AG08395 (cell line): ENCODE results near the gene MCU.
"Not testable (repeated sequence)": the region's sequence is repeated elsewhere in the genome, so short reads cannot be mapped to it uniquely, and the experiment has no call there.

Experiments used
- DNase-seq: peaks from one replicate; pipeline ENCODE4 v3.0.0; 2012; ENCODE audit warnings: mixed read lengths, low spot score

Gene MCU

DNA sequence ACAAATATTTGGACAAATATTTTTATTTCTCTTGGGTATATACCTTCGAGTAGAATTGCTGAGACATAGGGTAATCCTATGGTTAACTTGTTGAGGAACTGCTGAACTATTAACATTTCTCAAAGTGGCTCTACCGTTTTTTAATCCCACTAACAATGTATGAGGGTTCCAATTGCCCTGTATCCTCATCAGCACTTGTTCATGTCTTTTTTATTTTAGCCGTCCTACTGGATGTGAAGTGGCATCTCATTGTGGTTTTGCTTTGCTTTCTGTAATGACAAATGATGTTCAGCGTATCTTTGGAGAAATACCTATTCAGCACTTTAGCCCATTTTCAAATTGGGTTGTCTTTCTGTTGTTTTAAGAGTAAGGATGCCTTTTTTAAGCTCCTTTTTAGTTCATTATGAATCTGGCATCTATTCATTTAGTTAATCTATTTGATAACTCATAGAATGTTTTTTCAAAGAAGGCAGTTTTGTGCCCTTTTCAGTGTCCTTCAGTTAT lies 40.0 kb downstream of the MCU start:
- no peak for DNase-seq

DNA sequence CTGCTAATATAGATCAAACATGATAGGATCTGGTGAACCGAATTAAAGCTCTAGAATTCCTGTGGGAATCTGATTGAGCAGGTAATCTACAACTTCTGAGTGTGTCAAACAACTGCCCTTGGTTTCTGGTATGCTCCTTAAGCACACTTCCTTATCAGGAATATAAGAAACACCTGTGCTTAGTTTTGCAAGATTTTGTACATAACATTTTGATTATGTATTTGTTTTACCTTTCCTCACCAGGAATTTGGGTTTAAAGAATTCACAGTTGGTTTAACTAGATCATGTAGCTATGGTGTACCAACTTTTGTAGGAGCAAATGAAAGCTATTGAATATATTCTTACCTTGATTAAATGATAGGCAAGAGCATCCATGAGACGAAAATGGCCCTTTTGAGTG lies 40.6 kb downstream of the MCU start:
- DNase-seq = no peak

DNA sequence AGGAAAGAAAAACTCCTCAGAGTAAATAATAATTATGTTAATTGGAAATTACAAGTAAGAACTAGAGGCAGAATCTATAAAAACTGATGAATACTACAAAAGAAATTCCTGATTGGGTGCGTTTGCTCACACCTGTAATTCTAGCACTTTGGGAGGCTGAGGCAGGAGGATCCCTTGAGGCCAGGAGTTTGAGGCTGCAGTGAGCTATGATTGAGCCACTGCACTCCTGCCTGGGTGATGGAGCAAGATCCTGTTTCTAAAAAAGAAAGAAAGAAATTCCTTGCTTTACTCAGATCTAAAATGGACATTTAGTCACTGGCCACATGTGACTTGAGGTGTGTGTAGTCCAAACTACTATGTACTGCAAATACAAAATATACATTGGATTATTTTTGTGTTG lies 42.0 kb downstream of the MCU start:
- DNase-seq = no peak

- no peak for DNase-seq
Measured at GRCh38 chr10:72735288-72735936, 43.5 kb downstream of the MCU start.

DNA sequence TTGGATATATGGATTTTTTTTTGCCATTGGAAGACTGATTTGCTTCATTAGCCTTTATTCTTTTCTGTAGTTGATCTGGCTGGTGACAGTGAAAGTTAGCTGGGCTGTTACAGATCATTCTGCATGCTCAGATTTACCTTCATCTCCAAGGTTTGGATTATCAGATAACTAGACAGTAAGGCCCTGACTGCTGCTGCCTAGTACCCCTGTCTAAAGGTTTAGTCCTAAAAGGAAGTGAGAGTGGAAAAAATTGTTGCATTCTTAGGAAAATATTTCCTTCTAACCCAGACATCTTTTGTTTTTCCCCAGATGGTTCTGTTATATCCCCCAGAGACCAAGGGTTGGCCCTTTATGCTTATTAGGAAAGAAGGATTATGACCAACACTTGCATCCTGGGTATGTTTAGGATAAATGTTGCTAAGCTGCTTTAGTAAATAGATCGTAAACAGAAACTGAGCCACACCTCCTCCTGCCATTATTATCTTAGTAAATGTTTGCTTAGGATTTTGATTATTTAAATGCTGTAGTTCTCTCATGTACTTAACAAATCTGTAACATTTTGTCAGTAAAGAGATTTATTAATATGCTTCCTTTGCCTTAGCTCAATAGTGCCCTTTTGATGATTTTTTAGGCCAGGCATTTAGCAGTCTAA lies 44.4 kb downstream of the MCU start:
- peak; percentile 79 for DNase-seq

DNA sequence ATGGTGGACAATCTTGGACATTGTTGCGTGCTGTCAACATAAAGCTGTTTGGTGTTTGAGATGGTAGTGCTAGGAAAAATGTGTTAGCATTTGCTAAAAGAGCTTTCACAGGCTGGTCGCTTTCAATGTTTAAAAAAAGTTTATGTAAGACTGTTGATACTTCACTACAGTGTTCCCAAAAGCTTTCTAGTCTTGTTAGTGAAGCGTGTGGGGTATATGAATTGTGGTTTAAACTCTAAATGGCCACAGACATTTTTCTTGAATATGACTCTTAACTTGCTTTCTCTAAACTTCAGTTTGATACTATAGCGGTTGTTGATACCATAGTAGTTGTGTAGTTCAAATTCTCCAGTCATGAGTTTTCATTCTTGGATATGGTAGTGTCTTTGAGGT lies 44.9 kb downstream of the MCU start:
- DNase-seq = no peak

- not testable (repeated sequence) for DNase-seq
Measured at GRCh38 chr10:72737357-72737756, 45.4 kb downstream of the MCU start.

- DNase-seq = no peak
Measured at GRCh38 chr10:72738486-72738885, 46.5 kb downstream of the MCU start.

DNA sequence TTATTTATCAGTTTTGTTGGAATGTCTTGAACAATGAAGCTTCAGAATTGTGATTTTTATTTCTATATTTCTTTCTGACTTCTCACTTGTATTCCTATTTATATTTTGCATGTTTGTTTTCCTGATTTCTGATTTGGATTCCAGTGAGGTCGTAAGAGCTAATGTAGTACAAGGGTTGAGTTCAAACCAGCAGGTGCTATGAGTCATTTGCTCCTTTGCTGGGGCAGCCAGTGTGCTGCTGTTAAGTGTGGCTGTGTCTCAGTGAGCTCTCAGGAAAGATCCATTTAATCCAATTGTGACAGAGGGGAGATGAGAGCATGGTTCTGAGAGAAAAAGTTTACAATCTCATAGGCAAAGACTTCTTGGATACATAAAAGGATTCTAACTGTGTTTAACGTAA lies 48.6 kb downstream of the MCU start:
- DNase-seq = peak; percentile 20

GRCh38 chr10:72742092-72742491 lies 50.1 kb downstream of the MCU start:
- no peak for DNase-seq

DNA sequence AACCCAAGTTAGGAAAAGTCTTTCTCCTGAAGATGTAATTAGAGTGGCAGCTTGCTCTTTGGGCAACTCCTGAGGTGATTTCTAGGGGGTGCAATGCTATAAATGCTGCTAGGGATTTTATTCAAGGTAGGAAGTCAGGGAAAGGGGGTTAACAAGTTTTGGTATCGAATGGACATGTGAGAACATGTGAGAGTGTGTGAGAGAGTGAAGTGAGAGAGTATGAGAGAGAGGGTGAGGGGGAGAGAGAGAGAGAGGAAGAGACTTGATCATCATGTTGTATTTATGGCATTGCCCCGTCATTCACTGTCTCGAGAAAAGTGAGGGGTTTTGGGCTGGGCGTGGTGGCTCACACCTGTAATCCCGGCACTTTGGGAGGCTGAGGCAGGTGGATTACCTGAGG lies 50.9 kb downstream of the MCU start:
- no peak for DNase-seq

- DNase-seq = no peak
Measured at GRCh38 chr10:72744566-72744965, 52.6 kb downstream of the MCU start.

- DNase-seq = peak; percentile 14
Measured at GRCh38 chr10:72746426-72747363, 54.8 kb downstream of the MCU start.

- no peak for DNase-seq
Measured at GRCh38 chr10:72747521-72747920, 55.6 kb downstream of the MCU start.

DNA sequence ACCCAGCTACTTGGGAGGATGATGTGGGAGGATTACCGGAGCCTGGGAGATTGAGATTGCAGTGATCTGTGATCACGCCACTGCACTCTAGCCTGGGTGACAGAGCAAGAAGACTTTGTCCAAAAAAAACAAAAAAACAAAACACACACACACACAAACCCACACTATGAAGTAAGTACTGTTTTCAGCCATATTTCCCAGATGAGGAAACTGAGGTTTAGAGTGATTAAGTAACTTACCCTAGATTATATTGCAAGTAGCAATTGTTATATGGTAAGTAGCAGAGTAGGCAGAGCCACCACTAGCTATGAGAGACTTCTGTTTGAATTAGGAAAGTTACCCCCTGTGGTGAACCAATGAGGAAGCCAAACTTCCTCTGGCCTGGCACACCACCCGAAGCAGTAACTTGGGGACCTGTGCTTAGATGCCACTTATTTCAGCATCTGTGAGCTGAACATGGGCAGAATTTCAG lies 61.9 kb downstream of the MCU start:
- no peak for DNase-seq

DNA sequence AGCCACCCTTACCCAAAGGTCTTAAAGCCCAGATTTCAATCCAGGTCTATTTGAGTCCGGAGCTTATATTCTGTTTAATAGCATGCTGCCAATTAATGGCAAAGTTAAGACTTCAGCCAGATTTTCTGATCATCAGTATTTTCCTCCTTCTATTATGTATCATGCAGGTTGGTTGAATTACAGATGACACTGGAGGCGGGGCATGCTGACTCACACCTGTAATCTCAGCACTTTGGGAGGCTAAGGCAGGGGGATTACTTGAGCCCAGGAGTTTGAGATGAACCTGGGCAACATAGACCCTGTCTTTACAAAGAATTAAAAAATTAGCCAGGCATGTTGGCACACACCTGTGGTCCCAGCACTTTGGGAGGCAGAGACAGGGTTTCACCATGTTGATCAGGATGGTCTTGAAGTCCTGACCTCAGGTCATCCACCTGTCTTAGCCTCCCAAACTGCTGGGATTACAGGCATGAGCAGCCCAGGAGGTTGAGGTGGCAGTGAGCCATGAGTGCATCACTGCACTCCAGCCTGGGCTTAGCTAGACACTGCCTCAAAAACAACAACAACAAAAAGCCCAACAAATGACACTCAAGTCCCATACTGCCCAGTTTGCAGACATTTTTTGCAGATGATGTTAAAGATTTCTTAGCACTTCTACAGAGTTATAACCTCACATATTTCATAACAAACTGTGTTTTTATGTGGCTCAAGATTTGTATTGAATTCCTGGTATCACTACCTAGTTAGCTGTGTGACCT lies 62.5 kb downstream of the MCU start:
- no peak for DNase-seq

- DNase-seq = no peak
Measured at GRCh38 chr10:72756674-72757385, 64.9 kb downstream of the MCU start.

GRCh38 chr10:72757732-72758131 lies 65.8 kb downstream of the MCU start:
- no peak for DNase-seq

GRCh38 chr10:72758930-72759329 lies 67.0 kb downstream of the MCU start:
- not testable (repeated sequence) for DNase-seq

DNA sequence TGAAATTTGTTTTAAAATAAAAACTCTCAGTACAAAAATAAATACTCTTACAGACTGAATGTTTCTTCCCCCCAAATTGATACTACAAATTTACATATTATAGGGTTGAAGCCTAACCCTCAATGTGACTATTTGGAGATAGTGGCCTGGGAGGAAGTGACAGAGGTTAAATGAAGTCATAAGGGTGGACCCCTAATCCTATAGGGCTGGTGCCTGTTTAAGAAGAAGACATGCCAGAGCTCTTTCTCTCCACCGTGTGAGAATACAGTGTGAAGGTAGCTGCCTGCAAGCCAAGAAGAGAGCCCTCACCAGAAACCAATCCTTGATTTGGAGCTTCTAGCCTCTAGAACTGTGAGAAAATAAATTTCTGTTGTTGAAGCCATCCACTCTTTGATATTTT lies 67.6 kb downstream of the MCU start:
- no peak for DNase-seq

DNA sequence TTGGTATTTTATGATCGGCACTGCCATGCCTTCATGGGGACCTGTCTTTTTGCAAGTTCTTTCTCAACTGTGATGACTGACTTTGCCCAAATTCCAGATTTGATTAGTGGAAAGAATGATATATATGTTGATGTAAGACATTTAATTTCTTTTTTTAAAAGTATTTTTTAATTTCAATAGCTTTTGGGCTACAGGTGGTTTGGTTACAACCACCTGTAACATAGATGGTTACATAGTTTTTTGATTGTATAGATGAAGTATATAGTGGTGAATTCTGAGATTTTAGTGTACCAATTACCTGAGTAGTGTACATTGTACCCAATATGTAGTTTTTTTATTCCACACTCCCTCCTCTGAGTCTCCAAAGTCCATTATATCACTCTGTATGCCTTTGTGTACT lies 69.6 kb downstream of the MCU start:
- DNase-seq = no peak
